GM23248 (cell line): ENCODE data around the gene HEATR5A. TPM values are rescaled to one million over a fixed set of nuclear protein-coding genes. Genes with fewer than 3 reads are reported as not detected.
"Not testable (repeated sequence)": the region's sequence is repeated elsewhere in the genome, so short reads cannot be mapped to it uniquely, and the experiment has no call there.

Source experiments
- DNase-seq: peaks from one replicate; pipeline ENCODE4 v3.0.0-alpha.2; 2015
- H2AFZ ChIP-seq: fragments of 200-600 bp; sonication (generic); 2 replicates; pipeline ENCODE4 v1.6.1; 2016; ENCODE audit warnings: antibody characterized with exemption
- H3F3A ChIP-seq: fragments of 200-600 bp; sonication (generic); 2 replicates; pipeline ENCODE4 v1.6.1; 2016; ENCODE audit warnings: mild to moderate bottlenecking, antibody characterized with exemption, mixed run types; ENCODE audit not compliant: insufficient read depth
- H3K27ac ChIP-seq: fragments of 200-600 bp; sonication (generic); 2 replicates; pipeline ENCODE4 v1.5.1; 2016; ENCODE audit warnings: mild to moderate bottlenecking
- H3K27me3 ChIP-seq: fragments of 200-600 bp; sonication (generic); replicated peaks from 2 replicates; pipeline ENCODE4 v1.6.1; 2016; ENCODE audit warnings: mild to moderate bottlenecking; ENCODE audit not compliant: insufficient read depth
- H3K36me3 ChIP-seq: fragments of 200-600 bp; sonication (generic); 2 replicates; pipeline ENCODE4 v1.6.1; 2016; ENCODE audit warnings: low read depth, mild to moderate bottlenecking
- H3K4me1 ChIP-seq: fragments of 200-600 bp; sonication (generic); 2 replicates; pipeline ENCODE4 v1.6.1; 2016; ENCODE audit warnings: mild to moderate bottlenecking; ENCODE audit not compliant: insufficient read depth
- H3K4me2 ChIP-seq: fragments of 200-600 bp; sonication (generic); one replicate; pipeline ENCODE4 v1.6.1; 2016; ENCODE audit warnings: mild to moderate bottlenecking; ENCODE audit not compliant: unreplicated experiment
- H3K4me3 ChIP-seq: fragments of 200-600 bp; sonication (generic); 2 replicates; pipeline ENCODE4 v1.5.1; 2016; ENCODE audit warnings: mild to moderate bottlenecking
- H3K79me2 ChIP-seq: fragments of 200-600 bp; sonication (generic); 2 replicates; pipeline ENCODE4 v1.6.1; 2016; ENCODE audit warnings: mild to moderate bottlenecking; ENCODE audit not compliant: insufficient read depth
- H3K9ac ChIP-seq: fragments of 200-600 bp; sonication (generic); 2 replicates; pipeline ENCODE4 v1.6.1; 2016; ENCODE audit warnings: mild to moderate bottlenecking
- H3K9me2 ChIP-seq: fragments of 200-600 bp; sonication (generic); 2 replicates; pipeline ENCODE4 v1.6.1; 2016; ENCODE audit warnings: mixed run types, mild to moderate bottlenecking, moderate library complexity; ENCODE audit not compliant: insufficient read depth
- H3K9me3 ChIP-seq: fragments of 200-600 bp; sonication (generic); one replicate; pipeline ENCODE4 v1.6.1; 2017; ENCODE audit warnings: low read depth
- H4K20me1 ChIP-seq: fragments of 200-600 bp; sonication (generic); 2 replicates; pipeline ENCODE4 v1.6.0; 2016; ENCODE audit not compliant: insufficient read depth
- EZH2 ChIP-seq: fragments of 200-600 bp; sonication (generic); IDR thresholded peaks from 2 replicates; pipeline ENCODE4 v1.6.1; 2018; ENCODE audit warnings: antibody characterized with exemption, mild to moderate bottlenecking; ENCODE audit not compliant: insufficient read depth, poor library complexity, severe bottlenecking
- EZH2phosphoT487 ChIP-seq: fragments of 200-600 bp; sonication (generic); IDR thresholded peaks from 2 replicates; pipeline ENCODE4 v1.6.1; 2018; ENCODE audit warnings: antibody characterized with exemption, moderate library complexity, mild to moderate bottlenecking, low read depth; ENCODE audit not compliant: insufficient read depth
- WGBS, 2 experiments: methylation state at CpG; one replicate each; pipeline ENCODE4 v1.1.6; 2015 to 2017; ENCODE audit warnings: low lambda C conversion rate in 2 of 2, low coverage in 1 of 2; ENCODE audit errors: missing lambda C conversion rate in 2 of 2; 5-methylcytosine and 5-hydroxymethylcytosine counted together
- in situ Hi-C: fragments of 300-500 bp; cut with MboI; formaldehyde crosslinking; loops from 2 replicates; pipeline ENCODE4 v1.15.0; 2020
- polyA plus RNA-seq: library from polyadenylated mRNA; unstranded; fragments of >200 nt; fragmentation: Nextera tagmentation; extraction: Ambion mirVana; gene quantifications from 2 replicates; pipeline ENCODE4 v1.2.1, GENCODE V29; 2016
- total RNA-seq: library from RNA; depleted of rRNA; stranded (reverse); fragments of >200 nt; shearing (Covaris generic); gene quantifications from 2 replicates; pipeline ENCODE4 v1.2.3, GENCODE V29; 2014

HEATR5A gene
- total and polyA plus RNA-seq, 2 experiments from 2014 or later, result 49.1 to 70.3 TPM

- Histone ChIP-seq H2AFZ (no peak overlapping the region), H3K9me2 (no peaks in the 10 kb centered on the region), H3K9me3 (no peaks in the 10 kb centered on the region), H3K27ac (no peak overlapping the region), H3K36me3 (peaks cover 73% of the 10 kb centered on the region), H3K79me2 (no peaks in the 10 kb centered on the region), H4K20me1 (no peaks in the 10 kb centered on the region), H3K9ac (no peak overlapping the region), H3K4me3 (no peak overlapping the region), H3K27me3 (no peaks in the 10 kb centered on the region), H3F3A (peaks cover 10% of the 10 kb centered on the region; the same call in 1 of the 2 replicates), H3K4me1 (no peaks in the 10 kb centered on the region), H3K4me2 (no peak overlapping the region)
- TF ChIP-seq EZH2phosphoT487 (no peak), EZH2 (no peak)
- no peak for DNase-seq
- WGBS, 2 experiments, result 98 to 100% methylated on average over 1 of the region's 1 CpG
- in situ Hi-C loops, result no loop called here
Observed at GRCh38 chr14:31382221-31382620, 38.1 kb downstream of the HEATR5A start.

DNA sequence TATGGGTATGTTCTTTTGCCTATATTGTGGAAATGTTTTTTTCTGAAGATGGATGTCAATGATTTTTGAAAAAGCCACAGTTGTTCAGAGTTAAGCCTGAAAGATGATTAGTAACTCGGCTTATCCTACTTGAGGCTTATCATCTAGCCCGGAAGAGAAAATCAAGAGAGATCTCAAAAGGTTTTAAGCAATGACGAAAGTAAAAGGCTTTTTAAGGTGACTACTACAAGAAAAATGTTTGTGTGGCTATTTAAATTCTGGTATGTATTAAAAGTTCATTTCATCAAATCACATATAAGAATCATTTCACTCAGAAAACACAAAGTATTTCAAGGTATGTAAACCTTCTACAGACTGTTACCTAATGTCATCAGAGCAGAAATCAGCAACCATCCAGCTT is 40.2 kb downstream of the HEATR5A start:
- Histone ChIP-seq H3K79me2 (no peaks in the 10 kb centered on the region), H3F3A (peaks cover 10% of the 10 kb centered on the region; the same call in 1 of the 2 replicates), H3K9ac (no peak overlapping the region), H3K9me3 (no peaks in the 10 kb centered on the region), H3K36me3 (peaks cover 80% of the 10 kb centered on the region), H2AFZ (no peak overlapping the region), H3K4me2 (no peak overlapping the region), H4K20me1 (no peaks in the 10 kb centered on the region), H3K9me2 (no peaks in the 10 kb centered on the region), H3K4me3 (no peak overlapping the region), H3K4me1 (no peaks in the 10 kb centered on the region), H3K27me3 (no peaks in the 10 kb centered on the region), H3K27ac (no peak overlapping the region)
- in situ Hi-C loops, result no loop called here
- 97% methylated on average over 3 of the region's 3 CpGs for WGBS, 2 experiments
- DNase-seq, result no peak
- no peak for TF ChIP-seq EZH2phosphoT487
- no peak for TF ChIP-seq EZH2

DNA sequence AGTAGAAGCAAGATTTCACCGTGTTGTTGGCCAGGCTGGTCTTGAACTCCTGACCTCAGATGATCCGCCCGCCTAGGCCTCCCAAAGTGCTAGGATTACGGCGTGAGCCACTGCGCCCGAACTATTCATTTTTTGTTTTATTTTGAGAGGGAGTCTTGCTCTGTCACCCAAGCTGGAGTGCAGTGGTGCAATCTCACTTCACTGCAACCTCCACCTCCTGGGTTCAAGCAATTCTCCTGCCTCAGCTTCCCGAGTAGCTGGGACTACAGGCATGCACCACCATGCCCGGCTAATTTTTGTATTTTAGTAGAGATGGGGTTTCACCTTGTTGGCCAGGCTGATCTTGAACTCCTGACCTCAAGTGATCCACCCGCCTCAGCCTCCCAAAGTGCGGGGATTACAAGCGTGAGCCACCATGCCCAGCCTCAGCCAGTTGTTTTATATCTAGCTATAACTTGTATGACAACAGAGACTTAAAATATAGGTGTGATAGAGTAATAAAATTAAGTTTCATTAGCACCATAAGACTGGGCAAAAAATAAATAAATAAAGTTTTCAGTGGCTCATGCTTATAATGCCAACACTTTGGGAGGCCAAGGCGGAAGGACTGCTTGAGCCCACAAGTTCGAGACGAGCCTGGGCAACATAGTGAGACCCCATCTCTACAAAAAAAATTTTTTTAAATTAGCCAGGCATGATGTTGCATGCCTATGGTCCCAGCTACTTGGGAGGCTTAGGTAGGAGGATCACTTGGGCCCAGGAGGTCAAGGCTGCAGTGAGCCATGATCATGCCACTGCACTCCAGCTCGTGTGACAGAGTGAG is 41.0 kb downstream of the HEATR5A start:
- in situ Hi-C loops, H3K9ac ChIP-seq, H2AFZ ChIP-seq, H3K4me2 ChIP-seq, H3K9me3 ChIP-seq, H4K20me1 ChIP-seq, H3K9me2 ChIP-seq, DNase-seq, H3K4me1 ChIP-seq, H3K27ac ChIP-seq, H3K27me3 ChIP-seq, H3K4me3 ChIP-seq, H3K79me2 ChIP-seq: not testable (repeated sequence)
- Histone ChIP-seq H3K36me3 (peaks cover 81% of the 10 kb centered on the region), H3F3A (peaks cover 10% of the 10 kb centered on the region; the same call in 1 of the 2 replicates)
- WGBS, 2 experiments, result 94 to 98% methylated on average over 16 of the region's 16 CpGs

DNA sequence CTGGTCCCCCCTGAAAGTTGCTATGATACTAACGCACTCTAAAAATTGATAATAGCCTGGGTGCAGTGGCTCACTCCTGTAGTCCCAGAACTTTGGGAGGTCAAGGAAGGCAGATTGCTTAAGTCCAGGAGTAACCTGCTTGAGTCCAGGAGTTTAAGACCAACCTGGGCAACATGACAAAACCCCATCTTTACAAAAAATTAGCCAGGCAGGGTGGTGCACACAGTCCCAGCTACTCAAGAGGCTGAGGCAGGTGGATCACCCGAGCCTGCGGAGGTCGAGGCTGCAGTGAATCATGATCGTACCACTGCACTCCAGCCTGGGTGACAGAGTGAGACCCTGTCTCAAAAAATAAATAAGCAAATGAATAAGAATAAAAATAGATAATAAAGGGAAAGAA is 42.9 kb downstream of the HEATR5A start:
- no peaks in the 10 kb centered on the region for H4K20me1 ChIP-seq
- no peak overlapping the region for H3K4me2 ChIP-seq
- H3K4me1 ChIP-seq, result no peaks in the 10 kb centered on the region
- H3K9ac ChIP-seq, result no peak overlapping the region
- no peak for DNase-seq
- in situ Hi-C loops, result no loop called here
- no peak overlapping the region for H3K4me3 ChIP-seq
- H2AFZ ChIP-seq, result no peak overlapping the region
- H3K9me3 ChIP-seq, result no peaks in the 10 kb centered on the region
- 81 to 91% methylated on average over 5 of the region's 5 CpGs for WGBS, 2 experiments
- H3K36me3 ChIP-seq, result peaks cover 75% of the 10 kb centered on the region
- 0 out of 2 replicates have a peak, but pooled peaks cover 7% of the 10 kb centered on the region for H3F3A ChIP-seq
- no peaks in the 10 kb centered on the region for H3K9me2 ChIP-seq
- no peak for TF ChIP-seq EZH2
- no peak for TF ChIP-seq EZH2phosphoT487
- H3K79me2 ChIP-seq, result no peaks in the 10 kb centered on the region
- H3K27ac ChIP-seq, result no peak overlapping the region
- no peaks in the 10 kb centered on the region for H3K27me3 ChIP-seq
